RPMI8226 (cell line): ENCODE results near the gene RCC1.
"Not testable (repeated sequence)": the region's sequence is repeated elsewhere in the genome, so short reads cannot be mapped to it uniquely, and the experiment has no call there.

Experiments
- DNase-seq: peaks from one replicate; pipeline ENCODE4 v3.0.0-alpha.2; 2015

Gene RCC1

GRCh38 chr1:28512058-28512611 lies 6.3 kb downstream of the RCC1 start:
- DNase-seq: no peak

GRCh38 chr1:28514445-28514933 lies 8.6 kb downstream of the RCC1 start:
- not testable (repeated sequence) for DNase-seq

- no peak for DNase-seq
These were observed 10.7 kb downstream of the RCC1 start for GRCh38 chr1:28516518-28516956.

- no peak for DNase-seq
These were observed 11.8 kb downstream of the RCC1 start for GRCh38 chr1:28517649-28517999.

GRCh38 chr1:28518000-28518744 lies 12.3 kb downstream of the RCC1 start:
- peak; percentile 97 for DNase-seq

- peak; percentile 71 for DNase-seq
These were observed 13.0 kb downstream of the RCC1 start for GRCh38 chr1:28518745-28519341.

GRCh38 chr1:28519946-28520725 lies 14.3 kb downstream of the RCC1 start:
- no peak for DNase-seq

GRCh38 chr1:28520796-28521195 lies 15.0 kb downstream of the RCC1 start:
- DNase-seq: not testable (repeated sequence)

GRCh38 chr1:28521502-28522164 lies 15.8 kb downstream of the RCC1 start:
- DNase-seq: no peak

- DNase-seq: not testable (repeated sequence)
These were observed 16.7 kb downstream of the RCC1 start for GRCh38 chr1:28522537-28522936.

GRCh38 chr1:28525002-28525642 lies 19.3 kb downstream of the RCC1 start:
- not testable (repeated sequence) for DNase-seq

GRCh38 chr1:28526886-28527285 lies 21.0 kb downstream of the RCC1 start:
- no peak for DNase-seq

- no peak for DNase-seq
These were observed 24.6 kb downstream of the RCC1 start for GRCh38 chr1:28530456-28530855.

- no peak for DNase-seq
These were observed 28.8 kb downstream of the RCC1 start for GRCh38 chr1:28534671-28535070.

- DNase-seq: no peak
These were observed 29.3 kb downstream of the RCC1 start for GRCh38 chr1:28535180-28535579.

- no peak for DNase-seq
These were observed 31.8 kb downstream of the RCC1 start for GRCh38 chr1:28537457-28538199.

GRCh38 chr1:28538286-28538685 lies 32.4 kb downstream of the RCC1 start:
- DNase-seq: no peak

- DNase-seq: no peak
These were observed 34.8 kb downstream of the RCC1 start for GRCh38 chr1:28540651-28541050.

- DNase-seq: not testable (repeated sequence)
These were observed 35.7 kb downstream of the RCC1 start for GRCh38 chr1:28541414-28542015.

- DNase-seq: no peak
These were observed 39.4 kb downstream of the RCC1 start for GRCh38 chr1:28545246-28545628.

GRCh38 chr1:28548318-28548717 lies 42.5 kb downstream of the RCC1 start:
- no peak for DNase-seq
